ENCODE results near the gene EBI3. TPM values are rescaled to one million over a fixed set of nuclear protein-coding genes. Genes with fewer than 3 reads are reported as not detected.

EBI3 gene
- total RNA-seq, 2 donors from 2014 or later = 2.0 to 4.6 TPM

Other genes starting within 250 kb of the EBI3 start
- gene EEF2, start 244.1 kb upstream of the EBI3 start, total RNA-seq = 1,000 to 10,000 TPM; 1,536 to 1,555 TPM
- gene PIAS4, start 221.8 kb upstream of the EBI3 start, total RNA-seq = 10 to 100 TPM; 14.4 to 16.1 TPM
- gene ZBTB7A, start 162.6 kb upstream of the EBI3 start, total RNA-seq = 10 to 100 TPM; 41.8 to 50.6 TPM
- 10 to 100 TPM; 82.8 to 88.4 TPM for gene MAP2K2, start 105.4 kb upstream of the EBI3 start, total RNA-seq
- gene CREB3L3, start 75.9 kb upstream of the EBI3 start, total RNA-seq = not detected
- 10 to 100 TPM; 16.4 to 18.4 TPM for gene SIRT6, start 47.0 kb upstream of the EBI3 start, total RNA-seq
- gene ANKRD24, start 46.8 kb upstream of the EBI3 start, total RNA-seq = under 1 TPM; 0.69 to 1.00 TPM
- 10 to 100 TPM; 12.3 to 12.8 TPM for gene YJU2, start 17.6 kb downstream of the EBI3 start, total RNA-seq
- gene SHD, start 49.7 kb downstream of the EBI3 start, total RNA-seq = not detected
- gene TMIGD2, start 72.9 kb downstream of the EBI3 start, total RNA-seq = under 1 TPM in 1 of 2 donors, not detected in 1; 0.38 TPM
- not detected for gene FSD1, start 75.1 kb downstream of the EBI3 start, total RNA-seq
- 1 to 10 TPM; 2.1 to 2.7 TPM for gene STAP2, start 109.3 kb downstream of the EBI3 start, total RNA-seq
- gene MPND, start 114.0 kb downstream of the EBI3 start, total RNA-seq = 10 to 100 TPM; 11.2 to 12.1 TPM
- gene SH3GL1, start 171.0 kb downstream of the EBI3 start, total RNA-seq = 10 to 100 TPM; 77.5 to 88.8 TPM
- 1 to 10 TPM; 6.0 to 9.5 TPM for gene CHAF1A, start 173.1 kb downstream of the EBI3 start, total RNA-seq
- gene UBXN6, start 228.3 kb downstream of the EBI3 start, total RNA-seq = 10 to 100 TPM; 85.1 to 85.5 TPM
- gene HDGFL2, start 242.8 kb downstream of the EBI3 start, total RNA-seq = 10 to 100 TPM; 24.6 to 28.1 TPM

Data from posterior vena cava (tissue), 2 donors.